SK-N-SH (cell line): ENCODE results near the gene CEBPA. TPM values are rescaled to one million over a fixed set of nuclear protein-coding genes. Genes with fewer than 3 reads are reported as not detected.

Source experiments
- CTCF ChIA-PET: fragments of 300-600, 350-600 bp; formaldehyde crosslinking; extraction: SDS; loops from one replicate; lab custom pipeline; 2021; lab: Yijun Ruan, JAX
- POLR2A ChIA-PET: fragments of 350-600 bp; sonication (Branson Sonifier 250); formaldehyde crosslinking; extraction: SDS; loops from one replicate; lab custom pipeline; 2020; ENCODE audit warnings: antibody characterized with exemption, inconsistent platforms; lab: Yijun Ruan, JAX
- DNase-seq: peaks from one replicate; pipeline ENCODE4 v3.0.0; 2012
- H2AFZ ChIP-seq: fragments of 200-600 bp; sonication (generic); 2 replicates; pipeline ENCODE4 v1.8.1; 2016; ENCODE audit warnings: antibody characterized with exemption, mild to moderate bottlenecking, low read depth
- H3F3A ChIP-seq: fragments of 200-600 bp; sonication (generic); replicated peaks from 2 replicates; pipeline ENCODE3; 2016; ENCODE audit warnings: antibody characterized with exemption, mild to moderate bottlenecking; ENCODE audit not compliant: insufficient read depth
- H3K27ac ChIP-seq, 2 experiments: fragments of 200-500 bp in 1 of 2; fragments of 200-600 bp in 1 of 2; sonication (Bioruptor generic) in 1 of 2; sonication (generic), shearing (Covaris generic) in 1 of 2; 2 replicates each; pipeline versions ENCODE4 v1.5.1 to v1.6.1; 2014 to 2016; ENCODE audit warnings: low read depth in 2 of 2, inconsistent platforms in 1 of 2, low read length in 1 of 2, mild to moderate bottlenecking in 1 of 2, mixed read lengths in 1 of 2
- H3K27me3 ChIP-seq: fragments of 200-600 bp; sonication (generic), shearing (Covaris generic); 2 replicates; pipeline ENCODE4 v1.6.1; 2016; ENCODE audit warnings: mixed run types; ENCODE audit not compliant: insufficient read depth
- H3K36me3 ChIP-seq, 2 experiments: fragments of 200-500 bp in 1 of 2; fragments of 200-600 bp in 1 of 2; sonication (Bioruptor generic) in 1 of 2; sonication (generic) in 1 of 2; replicated peaks in 1 of 2; 2 replicates each; pipeline versions ENCODE3 to v1.5.1; 2014 to 2016; ENCODE audit warnings: low read length in 1 of 2, mild to moderate bottlenecking in 1 of 2; ENCODE audit not compliant: insufficient read depth in 2 of 2, control insufficient read depth in 1 of 2
- H3K4me1 ChIP-seq, 2 experiments: fragments of 200-500 bp in 1 of 2; fragments of 200-600 bp in 1 of 2; sonication (Bioruptor generic) in 1 of 2; sonication (generic), shearing (Covaris generic) in 1 of 2; 2 replicates each; pipeline versions ENCODE4 v1.5.1 to v1.6.1; 2014 to 2016; ENCODE audit warnings: low read depth in 1 of 2, low read length in 1 of 2, mixed run types in 1 of 2; ENCODE audit not compliant: insufficient read depth in 2 of 2, control insufficient read depth in 1 of 2
- H3K4me2 ChIP-seq: fragments of 200-600 bp; sonication (generic), shearing (Covaris generic); 2 replicates; pipeline ENCODE4 v1.6.1; 2017; ENCODE audit warnings: mixed run types
- H3K4me3 ChIP-seq, 2 experiments: fragments of 200-500 bp in 1 of 2; fragments of 200-600 bp in 1 of 2; sonication (Bioruptor generic) in 1 of 2; sonication (generic), shearing (Covaris generic) in 1 of 2; 2 replicates each; pipeline versions ENCODE4 v1.5.1 to v1.8.1; 2014 to 2016; ENCODE audit warnings: low read depth in 2 of 2, inconsistent platforms in 1 of 2, low read length in 1 of 2, mild to moderate bottlenecking in 1 of 2, mixed read lengths in 1 of 2, moderate library complexity in 1 of 2
- H3K79me2 ChIP-seq: fragments of 200-600 bp; sonication (generic); 2 replicates; pipeline ENCODE4 v1.8.1; 2017; ENCODE audit warnings: mild to moderate bottlenecking; ENCODE audit not compliant: insufficient read depth
- H3K9ac ChIP-seq: fragments of 200-600 bp; sonication (generic); 2 replicates; pipeline ENCODE4 v1.6.1; 2017; ENCODE audit warnings: mixed run types
- H3K9me2 ChIP-seq: fragments of 200-600 bp; sonication (generic); 2 replicates; pipeline ENCODE4 v1.6.1; 2017; ENCODE audit warnings: mixed run types
- H3K9me3 ChIP-seq: fragments of 200-600 bp; sonication (generic); 2 replicates; pipeline ENCODE4 v1.6.1; 2017; ENCODE audit warnings: mixed run types, mild to moderate bottlenecking, moderate library complexity
- H4K20me1 ChIP-seq: fragments of 200-600 bp; sonication (generic); 2 replicates; pipeline ENCODE4 v1.6.1; 2017; ENCODE audit warnings: mild to moderate bottlenecking, mixed run types; ENCODE audit not compliant: insufficient read depth
- CTCF ChIP-seq: fragments of 200-600 bp; sonication (generic); IDR thresholded peaks from 2 replicates; pipeline ENCODE4 v1.6.1; 2017; ENCODE audit warnings: antibody characterized with exemption, mild to moderate bottlenecking, moderate library complexity
- GABPA ChIP-seq: IDR thresholded peaks from 2 replicates; pipeline ENCODE4 v1.4.0; 2012; ENCODE audit warnings: low read depth, mild to moderate bottlenecking
- GATA2 ChIP-seq: sonication (generic); formaldehyde crosslinking; IDR thresholded peaks from 2 replicates; pipeline ENCODE4 v1.5.0; 2020; ENCODE audit warnings: mild to moderate bottlenecking, missing genetic modification reagents
- MXI1 ChIP-seq: IDR thresholded peaks from 2 replicates; pipeline ENCODE4 v1.6.1; 2012; ENCODE audit warnings: mild to moderate bottlenecking, low read depth, low read length, improper control_type of control experiment
- NRF1 ChIP-seq: IDR thresholded peaks from 2 replicates; pipeline ENCODE4 v1.6.1; 2012; ENCODE audit warnings: low read depth, mild to moderate bottlenecking, low read length
- POLR2AphosphoS5 ChIP-seq: IDR thresholded peaks from 2 replicates; pipeline ENCODE4 v1.6.1; 2012; ENCODE audit warnings: low read depth, low read length
- SMC3 ChIP-seq: IDR thresholded peaks from 2 replicates; pipeline ENCODE4 v1.6.1; 2012; ENCODE audit warnings: low read depth, low read length, improper control_type of control experiment
- TAF1 ChIP-seq: IDR thresholded peaks from 2 replicates; pipeline ENCODE4 v1.6.1; 2012; ENCODE audit warnings: low read depth, mild to moderate bottlenecking, low read length, moderate library complexity, borderline replicate concordance
- TCF12 ChIP-seq: IDR thresholded peaks from 2 replicates; pipeline ENCODE4 v1.4.0; 2012
- USF1 ChIP-seq: IDR thresholded peaks from 2 replicates; pipeline ENCODE4 v1.4.0; 2012; ENCODE audit warnings: low read depth, borderline replicate concordance
- USF2 ChIP-seq: fragments of 150-350 bp; IDR thresholded peaks from 2 replicates; pipeline ENCODE4 v1.6.1; 2017; ENCODE audit warnings: antibody characterized with exemption, low read length, low read depth, borderline replicate concordance
- ZBTB33 ChIP-seq: IDR thresholded peaks from 2 replicates; pipeline ENCODE4 v1.4.0; 2012; ENCODE audit warnings: low read depth, borderline replicate concordance
- WGBS: methylation state at CpG from one replicate; pipeline ENCODE4 v1.1.6; 2017; ENCODE audit warnings: low lambda C conversion rate; 5-methylcytosine and 5-hydroxymethylcytosine counted together
- polyA plus RNA-seq, 3 experiments: library from polyadenylated mRNA; depleted of rRNA; stranded (reverse); fragments of >200 nt; gene quantifications; 2 replicates each; pipeline ENCODE4 v1.2.3, GENCODE V29; 2012

The CEBPA gene
- polyA plus RNA-seq, 1 of the 3 experiments (the other 2 are of a cell fraction): 0.15 TPM

- no peak for TF ChIP-seq NRF1
- no peak for TF ChIP-seq GABPA
- no peak for TF ChIP-seq USF2
- no peak for TF ChIP-seq GATA2 (CRISPR knock-in tag)
These were observed 8.4 kb upstream of the CEBPA start (continued) for GRCh38 chr19:33310606-33311325.

- H3F3A ChIP-seq: no peaks in the 10 kb centered on the region
- 62% methylated on average over 10 of the region's 10 CpGs for WGBS
- H3K36me3 ChIP-seq: no peaks in the 10 kb centered on the region
- H3K9me3 ChIP-seq: no peaks in the 10 kb centered on the region
- H3K4me3 ChIP-seq: no peak overlapping the region
- no peak overlapping the region for H2AFZ ChIP-seq
- no peaks in the 10 kb centered on the region for H3K9me2 ChIP-seq
- no peak overlapping the region for H3K27ac ChIP-seq
- TF ChIP-seq GABPA (no peak), TCF12 (no peak), CTCF (no peak), USF1 (no peak), TAF1 (no peak), POLR2AphosphoS5 (no peak), SMC3 (no peak), MXI1 (no peak), NRF1 (no peak), ZBTB33 (no peak)
- no peaks in the 10 kb centered on the region for H4K20me1 ChIP-seq
- POLR2A ChIA-PET: no interaction called here
- no peak overlapping the region for H3K9ac ChIP-seq
- no peak overlapping the region for H3K4me2 ChIP-seq
- no peaks in the 10 kb centered on the region for H3K4me1 ChIP-seq
- no peaks in the 10 kb centered on the region for H3K79me2 ChIP-seq
- DNase-seq: no peak
- H3K27me3 ChIP-seq: peaks cover under 1% of the 10 kb centered on the region; the same call in 1 of the 2 replicates
- CTCF ChIA-PET: interaction anchor here (1.1 kb wide), 1 partner anchor 97 kb away, joined by 3 read pairs; no protein-coding TSS in a partner anchor
These were observed 7.5 kb upstream of the CEBPA start for GRCh38 chr19:33309826-33310225.
